ENCODE results near the gene DCTN1.

The DCTN1 gene

DNA sequence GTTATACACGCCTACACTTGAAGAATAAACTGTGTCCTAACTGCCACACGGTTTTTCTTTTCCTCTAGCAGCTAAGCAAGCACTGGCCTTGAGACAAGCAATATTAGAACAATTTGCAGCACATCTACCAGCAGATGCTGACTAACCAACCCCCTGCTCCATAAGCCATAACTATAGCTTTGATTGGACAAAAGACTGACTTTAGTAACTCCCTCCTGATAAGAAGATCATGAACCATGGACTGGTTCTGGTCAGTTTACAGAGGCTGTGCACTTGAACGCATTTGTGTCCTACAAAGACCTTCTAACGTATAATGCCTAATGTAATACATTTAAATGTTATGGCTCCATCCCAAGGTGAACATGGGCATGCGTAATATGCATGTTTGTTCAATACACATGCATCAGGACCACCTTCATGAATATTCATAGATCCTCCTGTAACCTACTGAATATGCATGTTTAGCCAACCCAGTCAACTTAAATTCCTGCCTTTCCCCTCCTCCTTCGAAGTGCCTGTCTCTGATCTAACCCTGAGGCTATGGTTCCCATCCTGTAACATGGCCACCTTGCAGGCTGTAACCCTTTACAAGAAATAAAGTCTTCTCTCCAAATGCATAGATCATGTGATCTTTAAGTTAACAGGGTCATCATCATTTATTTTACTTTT, 63.4 kb downstream of the DCTN1 start:
- no peak for DNase-seq

DNA sequence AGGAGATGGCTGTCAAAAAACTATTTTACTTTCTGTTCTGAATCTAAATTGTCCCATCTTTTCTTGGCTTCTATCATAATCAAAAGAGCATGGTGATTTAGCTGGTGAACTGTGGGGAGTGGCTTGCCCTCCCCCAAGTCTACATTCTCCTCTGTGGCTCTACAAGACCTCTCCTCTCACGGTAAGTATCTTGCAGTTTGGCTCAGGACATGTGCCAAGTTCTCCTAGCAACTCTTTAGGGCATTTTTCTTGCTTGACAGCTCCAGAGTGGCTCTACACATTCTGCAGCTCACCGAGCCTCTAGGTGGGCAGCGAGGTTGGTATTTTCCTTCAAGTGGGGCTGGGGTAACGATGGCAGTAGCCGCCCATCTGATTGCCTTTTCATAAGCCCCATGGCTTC, 66.0 kb downstream of the DCTN1 start:
- DNase-seq = no peak

DNA sequence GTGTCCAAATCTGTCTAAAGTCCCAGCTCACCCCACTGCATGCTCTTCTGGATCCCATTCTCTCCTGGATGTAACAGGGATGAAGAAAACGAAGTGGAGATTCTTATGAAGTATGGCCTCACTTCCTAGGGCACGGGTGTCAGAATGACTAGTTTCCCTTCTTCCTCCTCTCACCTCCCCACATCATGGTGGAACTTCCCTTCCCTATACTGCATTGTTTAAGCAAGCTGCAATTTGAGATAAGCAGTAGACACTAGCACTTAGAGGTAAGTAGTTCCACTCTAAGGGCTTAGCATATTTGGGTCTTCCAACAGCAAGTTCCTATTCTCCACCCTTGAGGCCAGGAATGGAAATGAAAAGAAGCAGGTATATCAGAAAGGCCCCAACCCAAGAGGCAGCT, 66.6 kb downstream of the DCTN1 start:
- DNase-seq = no peak

DNA sequence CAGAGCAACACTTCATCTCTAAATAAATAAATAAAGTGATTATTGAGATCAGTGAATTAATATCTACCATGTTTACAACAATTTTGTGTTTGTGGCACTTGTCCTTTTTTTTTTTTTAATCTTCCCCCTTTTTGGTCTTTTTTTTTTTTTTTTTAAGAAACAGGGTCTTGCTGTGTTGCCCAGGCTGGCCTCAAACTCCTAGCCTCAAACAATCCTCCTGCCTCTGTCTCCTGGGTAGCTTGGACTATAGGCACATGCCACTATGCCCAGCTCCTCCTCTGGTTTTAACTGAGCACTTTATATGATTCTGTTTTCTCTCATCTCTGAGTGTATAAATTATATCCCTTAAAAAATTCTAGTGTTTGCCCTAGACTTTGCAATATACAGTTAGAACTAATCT, 67.2 kb downstream of the DCTN1 start:
- DNase-seq = no peak

Measured in effector CD8-positive, alpha-beta T cell (primary cell).